MCF 10A (cell line): Measurements from ENCODE around the gene FBXL15. TPM values are rescaled to one million over a fixed set of nuclear protein-coding genes. Genes with fewer than 3 reads are reported as not detected.

Experiments used
- BruUV-seq: library from RNA; stranded (reverse); fragments of 400-500 nt; replicated peaks from 2 replicates; lab custom pipeline; 2021; lab: Mats Ljungman, UMichigan
- CTCF ChIA-PET: fragments of 300-600 bp; sonication (Branson Sonifier 250); formaldehyde crosslinking; extraction: SDS; loops from one replicate; lab custom pipeline; 2021; ENCODE audit warnings: antibody characterized with exemption, inconsistent platforms; lab: Yijun Ruan, JAX
- POLR2A ChIA-PET: fragments of 300-600, 350-650 bp; sonication (Branson Sonifier 250); formaldehyde crosslinking; extraction: SDS; loops from one replicate; lab custom pipeline; 2020; ENCODE audit warnings: antibody characterized with exemption, inconsistent platforms; lab: Yijun Ruan, JAX
- DNase-seq: peaks from one replicate; pipeline ENCODE4 v3.0.0-alpha.2; 2018; ENCODE audit not compliant: unreplicated experiment
- H3K27ac Mint-ChIP-seq: one replicate; pipeline ENCODE4 v1.8.0; 2022; ENCODE audit warnings: mild to moderate bottlenecking, low read depth, mixed read lengths; ENCODE audit not compliant: unreplicated experiment
- H3K27me3 Mint-ChIP-seq: one replicate; pipeline ENCODE4 v1.8.0; 2022; ENCODE audit warnings: mixed read lengths; ENCODE audit not compliant: insufficient read depth, unreplicated experiment
- H3K36me3 Mint-ChIP-seq: one replicate; pipeline ENCODE4 v1.8.0; 2022; ENCODE audit warnings: mild to moderate bottlenecking, moderate library complexity, mixed read lengths; ENCODE audit not compliant: insufficient read depth, unreplicated experiment
- H3K4me1 Mint-ChIP-seq: one replicate; pipeline ENCODE4 v1.8.0; 2022; ENCODE audit warnings: mixed read lengths; ENCODE audit not compliant: insufficient read depth, unreplicated experiment
- H3K4me3 Mint-ChIP-seq: one replicate; pipeline ENCODE4 v1.8.0; 2022; ENCODE audit warnings: mild to moderate bottlenecking, moderate library complexity, mixed read lengths; ENCODE audit not compliant: unreplicated experiment
- H3K9me3 Mint-ChIP-seq: one replicate; pipeline ENCODE4 v1.8.0; 2022; ENCODE audit warnings: mixed read lengths; ENCODE audit not compliant: unreplicated experiment
- intact Hi-C: fragments of 100-400 bp; cut with micrococcal nuclease; formaldehyde crosslinking; loops from 2 replicates; pipeline ENCODE4 v1.14.1; 2022
- total RNA-seq: library from RNA; stranded (reverse); gene quantifications from 2 replicates; pipeline ENCODE4 v1.2.3, GENCODE V29; 2022
- TF ChIP-seq, protein P1 (sequence below): fragments of 200-600 bp; IDR thresholded peaks from one replicate; pipeline ENCODE4 v1.8.0; 2022; ENCODE audit warnings: antibody characterized with exemption, mild to moderate bottlenecking; ENCODE audit not compliant: unreplicated experiment

Gene FBXL15
- total RNA-seq, 1 experiment from 2014 or later, result 11.3 TPM

DNA sequence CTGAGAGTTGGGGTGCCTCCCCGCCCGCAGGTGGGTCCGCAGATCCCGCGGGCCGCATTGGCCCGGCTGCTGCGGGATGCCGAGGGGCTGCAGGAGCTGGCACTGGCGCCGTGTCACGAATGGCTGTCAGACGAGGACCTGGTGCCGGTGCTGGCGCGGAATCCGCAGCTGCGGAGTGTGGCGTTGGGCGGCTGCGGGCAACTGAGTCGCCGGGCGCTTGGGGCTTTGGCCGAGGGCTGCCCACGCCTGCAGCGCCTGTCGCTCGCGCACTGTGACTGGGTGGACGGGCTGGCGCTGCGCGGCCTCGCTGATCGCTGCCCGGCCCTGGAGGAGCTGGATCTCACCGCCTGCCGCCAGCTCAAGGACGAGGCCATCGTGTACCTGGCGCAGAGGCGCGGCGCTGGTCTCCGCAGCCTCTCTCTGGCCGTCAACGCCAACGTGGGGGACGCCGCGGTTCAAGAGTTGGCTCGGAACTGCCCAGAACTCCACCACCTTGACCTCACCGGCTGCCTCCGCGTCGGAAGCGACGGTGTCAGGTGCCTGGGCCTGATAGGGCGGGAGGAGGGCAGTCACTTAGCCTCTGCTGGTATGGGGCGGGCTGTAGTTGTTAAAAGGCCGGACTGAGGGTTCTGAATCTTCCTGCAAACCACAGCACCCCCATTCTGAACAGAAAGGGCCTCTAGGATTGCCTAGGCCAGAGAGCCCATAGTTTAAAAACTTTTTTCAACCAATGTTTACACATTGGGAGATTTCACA is 1.3 kb downstream of the FBXL15 start:
- BruUV-seq, result TSS peak; percentile 64
- POLR2A ChIA-PET, result interaction anchor here (0.6 to 6.1 kb wide), 25 partner anchors 9 to 1362 kb away, joined by 3 to 119 read pairs (median 5); partner anchors contain the start of genes ACTR1A, C10orf95, CUEDC2 and GBF1
- intact Hi-C loops, result loop anchor here (1.0 to 10.0 kb wide), 6 partner anchors 19 to 253 kb away; partner anchors contain the start of genes ELOVL3 and NFKB2
- no peaks in the 10 kb centered on the region for H3K27me3 Mint-ChIP-seq
- peak overlapping the region; percentile 99 for H3K4me3 Mint-ChIP-seq
- CTCF ChIA-PET, result interaction anchor here (0.6 to 8.6 kb wide), 25 partner anchors 11 to 474 kb away, joined by 3 to 137 read pairs (median 5); partner anchors contain the start of genes C10orf95, CUEDC2 and NFKB2
- peak; percentile 63 for DNase-seq
- peaks cover 6% of the 10 kb centered on the region for H3K4me1 Mint-ChIP-seq
- H3K27ac Mint-ChIP-seq, result peak overlapping the region; percentile 64
- H3K9me3 Mint-ChIP-seq, result no peaks in the 10 kb centered on the region
- TF ChIP-seq, protein P1, sequence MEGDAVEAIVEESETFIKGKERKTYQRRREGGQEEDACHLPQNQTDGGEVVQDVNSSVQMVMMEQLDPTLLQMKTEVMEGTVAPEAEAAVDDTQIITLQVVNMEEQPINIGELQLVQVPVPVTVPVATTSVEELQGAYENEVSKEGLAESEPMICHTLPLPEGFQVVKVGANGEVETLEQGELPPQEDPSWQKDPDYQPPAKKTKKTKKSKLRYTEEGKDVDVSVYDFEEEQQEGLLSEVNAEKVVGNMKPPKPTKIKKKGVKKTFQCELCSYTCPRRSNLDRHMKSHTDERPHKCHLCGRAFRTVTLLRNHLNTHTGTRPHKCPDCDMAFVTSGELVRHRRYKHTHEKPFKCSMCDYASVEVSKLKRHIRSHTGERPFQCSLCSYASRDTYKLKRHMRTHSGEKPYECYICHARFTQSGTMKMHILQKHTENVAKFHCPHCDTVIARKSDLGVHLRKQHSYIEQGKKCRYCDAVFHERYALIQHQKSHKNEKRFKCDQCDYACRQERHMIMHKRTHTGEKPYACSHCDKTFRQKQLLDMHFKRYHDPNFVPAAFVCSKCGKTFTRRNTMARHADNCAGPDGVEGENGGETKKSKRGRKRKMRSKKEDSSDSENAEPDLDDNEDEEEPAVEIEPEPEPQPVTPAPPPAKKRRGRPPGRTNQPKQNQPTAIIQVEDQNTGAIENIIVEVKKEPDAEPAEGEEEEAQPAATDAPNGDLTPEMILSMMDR, result no peak
- H3K36me3 Mint-ChIP-seq, result peaks cover 17% of the 10 kb centered on the region

DNA sequence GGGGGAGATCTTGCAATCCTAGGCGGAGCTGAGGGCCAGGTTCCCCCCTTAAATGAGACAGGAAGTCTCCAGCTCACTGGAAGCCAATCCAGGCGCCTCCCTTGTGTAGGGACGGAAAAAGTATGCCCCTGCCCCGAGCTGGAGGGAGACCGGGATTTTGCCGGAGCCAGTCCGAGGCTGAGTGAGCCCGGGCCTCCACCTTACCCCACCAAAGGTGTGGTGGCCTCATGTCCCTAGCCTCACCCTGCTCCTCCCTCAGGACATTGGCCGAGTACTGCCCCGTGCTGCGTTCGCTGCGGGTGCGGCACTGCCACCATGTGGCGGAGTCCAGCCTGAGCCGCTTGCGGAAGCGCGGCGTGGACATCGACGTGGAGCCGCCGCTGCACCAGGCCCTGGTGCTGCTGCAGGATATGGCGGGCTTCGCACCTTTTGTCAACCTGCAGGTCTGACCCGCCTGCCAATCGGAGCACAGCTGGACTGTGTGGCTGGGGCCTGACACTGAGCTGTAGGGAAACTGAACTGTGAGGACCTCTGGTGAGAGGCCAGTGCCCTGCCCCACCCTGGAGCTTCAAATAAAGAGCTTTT is 2.0 kb downstream of the FBXL15 start:
- Mint-ChIP-seq H3K27ac (peak overlapping the region; percentile 64), H3K4me3 (peak overlapping the region; percentile 99), H3K27me3 (no peaks in the 10 kb centered on the region), H3K4me1 (peaks cover 13% of the 10 kb centered on the region), H3K36me3 (peaks cover 17% of the 10 kb centered on the region), H3K9me3 (no peaks in the 10 kb centered on the region)
- ChIA-PET POLR2A (interaction anchor here (0.6 to 6.1 kb wide), 23 partner anchors 10 to 1362 kb away, joined by 3 to 119 read pairs (median 4); partner anchors contain the start of genes ACTR1A, C10orf95, CUEDC2 and GBF1), CTCF (interaction anchor here (0.6 to 8.6 kb wide), 32 partner anchors 10 to 473 kb away, joined by 3 to 137 read pairs (median 4); partner anchors contain the start of genes C10orf95, CUEDC2 and NFKB2)
- peak; percentile 75 for DNase-seq
- intact Hi-C loops, result loop anchor here (1.0 to 10.0 kb wide), 4 partner anchors 57 to 253 kb away; partner anchors contain the start of gene ELOVL3
- BruUV-seq, result no TSS peak
- TF ChIP-seq, protein P1, result peak; percentile 90

DNA sequence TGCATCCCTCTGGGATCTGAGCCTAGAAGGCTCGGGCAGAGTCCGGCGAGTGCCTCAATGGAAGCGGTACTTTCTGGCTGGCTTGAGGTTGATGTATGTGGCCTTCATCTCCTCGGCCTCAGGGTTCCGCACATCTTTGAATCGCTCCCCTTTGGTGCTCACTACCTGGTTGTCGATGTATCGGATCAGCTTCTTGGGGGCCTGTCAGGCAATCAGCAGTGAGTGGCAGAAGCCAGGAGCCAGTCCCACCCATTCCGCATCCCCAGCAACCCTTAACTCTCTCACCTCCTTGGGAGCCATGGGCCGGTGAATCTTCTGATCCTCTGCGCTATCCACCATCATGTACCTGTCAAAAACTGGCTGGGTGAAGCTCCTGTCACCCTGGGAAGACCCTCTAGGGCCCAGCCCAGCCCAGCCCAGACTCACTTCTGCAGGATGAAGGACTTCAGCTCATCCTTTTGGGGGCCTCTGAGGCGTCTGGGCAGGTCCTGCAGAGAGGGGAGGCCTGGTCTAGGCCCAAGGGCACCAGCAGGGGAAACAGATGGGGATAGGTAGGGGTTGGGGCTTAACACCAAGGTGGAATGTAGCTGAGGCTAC is 2.8 kb downstream of the FBXL15 start:
- CTCF ChIA-PET, result interaction anchor here (0.6 to 8.6 kb wide), 25 partner anchors 9 to 306 kb away, joined by 3 to 137 read pairs (median 4); partner anchors contain the start of genes C10orf95, CUEDC2 and NFKB2
- BruUV-seq, result TSS peak; percentile 78

More for the DNA sequence above, 2.8 kb downstream of the FBXL15 start:
- Mint-ChIP-seq H3K9me3 (no peaks in the 10 kb centered on the region), H3K27me3 (no peaks in the 10 kb centered on the region), H3K4me3 (peak overlapping the region; percentile 99), H3K36me3 (peaks cover 17% of the 10 kb centered on the region), H3K27ac (peak overlapping the region; percentile 64), H3K4me1 (peaks cover 15% of the 10 kb centered on the region)
- intact Hi-C loops, result loop anchor here (5.0 to 10.0 kb wide), 2 partner anchors 159 to 199 kb away; partner anchors contain the start of gene ELOVL3
- TF ChIP-seq, protein P1, result no peak
- DNase-seq, result no peak
- POLR2A ChIA-PET, result interaction anchor here (0.6 to 6.1 kb wide), 16 partner anchors 9 to 288 kb away, joined by 3 to 119 read pairs (median 4); partner anchors contain the start of genes ACTR1A, C10orf95, CUEDC2 and GBF1
